Camera-type eye (tissue), 1 donor: ENCODE measurements around the gene SMPD2. TPM values are rescaled to one million over a fixed set of nuclear protein-coding genes. Genes with fewer than 3 reads are reported as not detected.

Source experiments
- total RNA-seq: library from RNA; depleted of rRNA; stranded (reverse); fragments of >200 nt; gene quantifications from one replicate; pipeline ENCODE4 v1.2.3, GENCODE V29; 2014

Gene SMPD2, protein sequence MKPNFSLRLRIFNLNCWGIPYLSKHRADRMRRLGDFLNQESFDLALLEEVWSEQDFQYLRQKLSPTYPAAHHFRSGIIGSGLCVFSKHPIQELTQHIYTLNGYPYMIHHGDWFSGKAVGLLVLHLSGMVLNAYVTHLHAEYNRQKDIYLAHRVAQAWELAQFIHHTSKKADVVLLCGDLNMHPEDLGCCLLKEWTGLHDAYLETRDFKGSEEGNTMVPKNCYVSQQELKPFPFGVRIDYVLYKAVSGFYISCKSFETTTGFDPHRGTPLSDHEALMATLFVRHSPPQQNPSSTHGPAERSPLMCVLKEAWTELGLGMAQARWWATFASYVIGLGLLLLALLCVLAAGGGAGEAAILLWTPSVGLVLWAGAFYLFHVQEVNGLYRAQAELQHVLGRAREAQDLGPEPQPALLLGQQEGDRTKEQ
- total RNA-seq = 7.9 TPM

DNA sequence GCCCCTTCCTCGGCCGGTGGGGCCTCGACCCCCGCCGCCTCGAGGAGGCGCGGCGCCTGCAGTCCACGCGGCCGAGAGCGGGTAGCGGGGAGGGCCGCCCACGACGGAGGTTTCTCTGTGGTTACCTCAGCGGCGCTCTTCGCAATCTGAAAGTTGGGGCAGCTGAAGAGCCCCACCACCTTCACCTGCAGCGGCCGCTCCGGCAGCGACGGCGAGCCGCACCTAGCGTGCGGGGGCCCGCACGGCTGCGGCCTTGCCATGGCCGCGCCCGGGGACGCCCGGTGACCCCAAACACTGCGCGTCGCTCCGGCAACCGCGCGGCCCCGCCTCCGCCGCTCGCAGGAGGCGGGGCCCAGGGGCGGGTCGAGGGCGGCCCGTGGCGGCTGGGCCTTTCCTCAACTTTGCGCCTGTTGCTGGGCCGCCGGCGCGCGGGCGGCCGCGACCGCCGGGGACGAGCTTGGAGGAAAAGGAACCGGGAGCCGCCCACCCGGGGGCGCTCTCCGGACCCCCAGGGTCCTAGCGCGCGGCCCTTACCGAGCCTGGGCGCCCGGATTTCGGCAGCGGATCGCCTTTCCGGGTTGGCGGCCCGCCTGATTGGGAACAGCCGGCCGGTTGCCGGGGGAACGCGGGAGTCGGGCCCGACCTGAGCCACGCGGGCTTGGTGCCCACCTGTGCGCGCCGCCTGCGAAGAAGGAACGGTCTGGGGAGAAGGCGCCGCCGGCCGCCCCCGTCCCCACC, at the start of gene SMPD2, which contains the start of gene PPIL6:
SMPD2 (plus strand) TSS at position 394 of the 738 bp plus-strand sequence. CDS start 398 bp downstream, outside the sequence.
PPIL6 (minus strand) TSS at position 298 of the 738 bp plus-strand sequence; CDS start at position 260, 38 bp downstream.

DNA sequence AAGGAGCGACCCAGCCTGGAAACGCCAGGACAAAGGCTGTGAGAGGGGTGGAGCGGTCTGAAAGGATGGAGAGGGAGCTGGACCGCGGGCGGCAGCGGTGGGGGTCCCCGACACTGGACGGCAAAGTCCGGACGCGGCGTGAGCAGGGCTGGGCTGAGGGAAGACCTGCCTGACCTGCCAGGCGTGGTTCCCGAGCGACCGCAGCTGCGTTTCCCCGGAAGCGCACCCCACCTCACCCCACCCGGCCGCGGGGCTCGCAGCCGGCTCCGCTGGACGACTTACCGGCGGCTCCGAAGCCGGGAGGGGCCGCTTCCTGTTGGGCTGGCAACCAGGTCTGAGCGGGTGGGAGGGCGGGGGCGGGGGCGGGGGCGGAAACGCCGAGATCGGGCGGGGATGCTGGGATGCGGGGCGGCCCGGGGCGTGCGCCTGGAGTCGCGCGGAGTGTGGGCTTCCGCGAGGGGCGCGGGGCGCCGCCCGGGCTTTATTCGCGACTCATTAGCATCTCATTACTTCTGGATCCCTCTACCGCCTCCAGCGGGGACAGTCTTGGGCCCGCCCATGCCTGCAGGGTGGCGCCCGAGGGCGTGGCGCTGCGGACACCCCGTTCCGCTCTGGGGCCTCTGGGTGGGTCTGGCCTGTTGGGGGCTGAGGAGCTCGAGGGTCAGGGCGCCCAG, 15.1 kb downstream of the SMPD2 start, which contains the start of gene MICAL1:
MICAL1 (minus strand) TSS at position 336 of the 674 bp plus-strand sequence. CDS start 1,576 bp downstream, outside the sequence.

DNA sequence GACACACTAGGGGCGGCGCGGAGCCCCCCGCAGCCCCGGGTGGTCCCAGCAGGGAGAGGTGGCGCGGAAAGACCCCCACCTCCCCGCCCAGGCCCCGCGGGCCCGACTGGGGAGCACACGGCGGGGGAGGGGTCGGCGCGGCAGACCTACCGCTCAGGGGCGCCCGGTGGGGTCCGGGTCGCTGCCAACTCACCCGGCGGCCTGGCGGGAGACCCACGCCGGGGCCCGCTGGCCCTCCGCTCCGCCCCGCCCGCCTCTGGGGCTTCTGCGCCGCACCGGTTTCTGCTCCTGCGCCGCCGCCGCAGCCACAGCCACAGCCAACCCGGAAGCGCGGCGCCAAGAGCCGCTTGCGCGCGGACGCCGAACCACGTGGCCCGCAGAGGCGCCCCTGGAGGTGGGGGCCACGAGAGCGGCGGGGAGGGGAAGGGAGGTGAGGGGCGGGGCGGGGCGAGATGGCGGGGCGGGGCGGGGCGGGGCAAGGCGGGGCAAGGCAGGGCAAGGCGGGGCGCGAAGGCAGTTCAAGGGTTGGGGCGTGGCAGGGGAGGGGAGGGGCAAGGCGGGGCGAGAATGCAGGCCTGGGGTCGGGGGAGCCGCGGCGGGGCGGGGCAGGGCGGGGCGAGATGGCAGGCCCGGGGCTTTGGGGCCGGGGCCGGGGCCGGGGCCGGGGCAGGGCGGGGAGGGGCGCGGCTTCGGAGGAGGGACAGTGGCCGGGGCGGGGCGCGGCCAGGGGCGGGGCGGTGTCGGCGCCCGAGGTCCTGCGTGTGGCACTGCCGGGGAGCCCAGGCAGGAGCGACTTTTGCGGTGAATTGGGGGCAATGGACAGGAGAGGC, 42.6 kb downstream of the SMPD2 start, which contains the start of gene ZBTB24:
ZBTB24 (minus strand) TSS at position 315 of the 830 bp plus-strand sequence. CDS start 1,193 bp downstream, outside the sequence.

Other genes with a start within 250 kb of the SMPD2 start
- 195 TPM for gene CD164, start 58.3 kb upstream of the SMPD2 start, total RNA-seq
- gene PPIL6, start 96 bp upstream of the SMPD2 start, total RNA-seq = 10.0 TPM
- gene MICAL1, start 15.0 kb downstream of the SMPD2 start, total RNA-seq = 28.6 TPM
- 17.5 TPM for gene ZBTB24, start 42.5 kb downstream of the SMPD2 start, total RNA-seq